D341Med (cell line): Measurements from ENCODE around the gene KCNJ4.
A peak's percentile ranks its signal among the peaks of the same experiment; 100 is the strongest.

Experiments used
- DNase-seq: peaks from one replicate; pipeline ENCODE4 v3.0.0; 2012; ENCODE audit warnings: low spot score

The KCNJ4 gene

GRCh38 chr22:38455076-38455529, at the start of gene KCNJ4:
Gene KCNJ4, minus strand, starts transcription at chr22:38455199. Its CDS starts 27,067 bp downstream, at chr22:38428132.
- DNase-seq, result peak; percentile 73

GRCh38 chr22:38503021-38503420, 48.0 kb upstream of the KCNJ4 start:
- no peak for DNase-seq

GRCh38 chr22:38501797-38502672, 47.0 kb upstream of the KCNJ4 start:
- DNase-seq, result no peak

GRCh38 chr22:38497869-38498268, 42.9 kb upstream of the KCNJ4 start:
- DNase-seq, result no peak

GRCh38 chr22:38494939-38495338, 39.9 kb upstream of the KCNJ4 start:
- DNase-seq, result no peak

- no peak for DNase-seq
Measured at GRCh38 chr22:38494498-38494897, 39.5 kb upstream of the KCNJ4 start.

GRCh38 chr22:38491707-38492348, 36.8 kb upstream of the KCNJ4 start:
- DNase-seq, result no peak

- DNase-seq, result no peak
Measured at GRCh38 chr22:38490915-38491314, 35.9 kb upstream of the KCNJ4 start.

- DNase-seq, result no peak
Measured at GRCh38 chr22:38490475-38490874, 35.5 kb upstream of the KCNJ4 start.

GRCh38 chr22:38489561-38490145, 34.7 kb upstream of the KCNJ4 start:
- no peak for DNase-seq

- no peak for DNase-seq
Measured at GRCh38 chr22:38489142-38489541, 34.1 kb upstream of the KCNJ4 start.

GRCh38 chr22:38487946-38488345, 32.9 kb upstream of the KCNJ4 start:
- no peak for DNase-seq

GRCh38 chr22:38485783-38486182, 30.8 kb upstream of the KCNJ4 start:
- DNase-seq, result no peak

GRCh38 chr22:38484244-38484643, 29.2 kb upstream of the KCNJ4 start:
- no peak for DNase-seq

GRCh38 chr22:38482662-38483308, 27.8 kb upstream of the KCNJ4 start:
- no peak for DNase-seq

GRCh38 chr22:38481871-38482332, 26.9 kb upstream of the KCNJ4 start:
- DNase-seq, result no peak

GRCh38 chr22:38481162-38481870, 26.3 kb upstream of the KCNJ4 start:
- no peak for DNase-seq

GRCh38 chr22:38479096-38479837, 24.3 kb upstream of the KCNJ4 start:
- DNase-seq, result no peak

GRCh38 chr22:38477585-38477984, 22.6 kb upstream of the KCNJ4 start:
- no peak for DNase-seq

GRCh38 chr22:38474003-38474607, 19.1 kb upstream of the KCNJ4 start:
- no peak for DNase-seq

GRCh38 chr22:38471237-38471636, 16.2 kb upstream of the KCNJ4 start:
- DNase-seq, result no peak
